H54 (cell line): ENCODE data around the gene ALKBH3.

Experiments
- DNase-seq: peaks from one replicate; pipeline ENCODE4 v3.0.0; 2011; ENCODE audit warnings: low spot score, mixed read lengths; ENCODE audit not compliant: insufficient read length
- FAIRE-seq: peaks from 3 replicates; lab custom pipeline; 2011; peaks lifted over from hg19 to GRCh38; lab: Jason Lieb, UNC
- POLR2A ChIP-seq: IDR thresholded peaks from 2 replicates; pipeline ENCODE4 v1.6.1; 2011; ENCODE audit warnings: low read depth, mild to moderate bottlenecking, low read length

The ALKBH3 gene

DNA sequence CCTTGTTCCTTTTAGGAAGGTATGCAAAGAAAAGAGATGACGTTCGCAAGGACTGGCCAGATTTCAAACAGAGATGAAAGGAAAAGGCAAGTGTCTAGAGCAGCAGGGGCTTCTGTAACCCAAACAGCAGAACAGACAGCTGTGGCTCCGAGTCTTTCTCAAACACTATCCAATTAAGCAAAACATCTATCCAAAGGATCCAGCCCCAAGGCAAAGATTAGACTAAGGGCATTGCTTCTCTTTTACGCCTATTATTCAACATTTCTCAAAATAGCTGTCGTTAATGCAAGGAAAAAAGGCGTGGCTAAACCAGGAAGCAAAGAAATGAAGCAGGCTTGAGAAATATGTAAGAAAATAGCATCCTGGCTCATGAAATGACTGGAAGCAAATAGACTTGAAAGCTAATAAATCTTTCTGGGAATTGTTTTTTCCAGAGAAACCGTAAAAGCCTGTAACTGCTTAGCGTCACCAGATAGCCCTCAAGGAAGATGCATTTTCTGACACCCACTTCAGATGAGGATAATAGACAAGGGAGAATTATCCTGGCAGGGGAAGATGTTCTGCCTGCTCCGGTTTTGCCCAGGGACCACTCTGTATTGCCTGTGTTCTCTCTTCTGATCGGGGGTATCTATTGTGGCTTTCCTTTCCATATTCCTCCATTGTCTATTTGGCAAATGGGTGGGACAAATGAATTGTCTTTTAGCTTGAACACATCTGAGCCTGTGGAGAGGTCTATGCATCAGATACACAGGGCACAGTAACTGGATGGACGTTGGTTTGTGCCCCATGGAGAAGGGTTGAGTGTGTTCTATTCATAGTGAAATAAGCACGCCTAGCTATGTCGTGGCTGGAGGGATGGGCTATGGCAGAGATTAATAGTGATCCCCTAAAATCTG is 82.0 kb downstream of the ALKBH3 start:
- no peak for FAIRE-seq
- no peak for DNase-seq
- TF ChIP-seq POLR2A, result no peak

DNA sequence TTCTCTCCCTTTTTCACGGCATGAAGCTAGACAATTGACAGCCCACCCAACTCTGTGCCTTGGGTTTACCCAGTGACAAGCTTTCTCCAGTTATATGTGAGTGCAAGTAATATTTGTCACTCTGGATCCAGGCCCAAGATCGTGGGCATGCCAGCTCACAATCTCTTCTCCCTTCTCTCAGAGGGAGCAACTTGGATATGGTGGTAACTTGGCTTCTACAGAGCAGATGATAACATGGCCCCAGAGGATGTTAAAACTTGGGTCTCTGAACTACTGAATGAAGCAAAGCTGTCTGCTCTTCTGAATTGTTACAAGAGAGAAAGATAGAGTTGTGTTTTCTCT is 82.6 kb downstream of the ALKBH3 start:
- no peak for FAIRE-seq
- no peak for TF ChIP-seq POLR2A

DNA sequence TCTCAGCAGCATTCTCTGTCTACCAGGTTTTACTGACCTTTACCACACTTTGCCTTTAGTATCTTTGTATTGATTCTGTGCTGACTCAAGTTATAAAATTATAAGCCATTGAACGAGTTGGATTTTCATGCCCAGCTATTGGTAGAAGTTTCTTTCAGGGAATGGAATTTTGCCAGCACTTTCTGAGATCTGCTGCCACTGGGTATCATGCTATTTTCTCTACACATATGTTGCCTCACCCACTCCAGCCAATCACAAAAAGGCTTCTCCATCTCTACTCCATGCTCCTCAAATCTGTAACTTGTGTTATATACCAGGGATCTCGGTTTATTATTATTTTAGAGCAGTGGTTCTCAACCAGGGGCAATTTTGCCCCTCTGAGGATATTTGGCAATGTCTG is 87.0 kb downstream of the ALKBH3 start:
- DNase-seq, result no peak
- FAIRE-seq, result no peak
- TF ChIP-seq POLR2A, result no peak

More for the DNA sequence above, 82.6 kb downstream of the ALKBH3 start:
- no peak for DNase-seq

GRCh38 chr11:43968719-43969118 is 88.1 kb downstream of the ALKBH3 start:
- DNase-seq (no peak), FAIRE-seq (no peak)
- TF ChIP-seq POLR2A, result no peak

DNA sequence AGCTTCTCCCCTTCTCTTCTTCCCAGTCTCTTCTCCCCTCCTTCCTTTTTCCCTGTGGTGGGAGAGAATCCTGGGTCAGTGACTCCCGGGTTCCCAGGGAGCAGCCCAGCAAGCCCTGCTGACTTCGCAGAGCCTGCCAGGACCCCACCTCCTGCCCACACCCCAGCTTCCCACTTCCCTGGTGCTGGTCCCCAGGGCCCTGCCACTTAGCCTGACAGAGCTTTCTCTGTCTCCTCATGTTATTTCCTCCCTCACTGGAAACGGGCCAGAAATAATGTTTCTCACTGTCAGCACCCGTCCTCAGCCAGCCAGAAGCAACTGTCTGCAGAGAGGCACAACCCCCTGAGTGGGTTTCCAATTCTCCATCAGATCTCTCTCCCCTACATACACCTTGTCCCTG is 88.9 kb downstream of the ALKBH3 start:
- no peak for DNase-seq

More for the DNA sequence above, 88.9 kb downstream of the ALKBH3 start:
- no peak for FAIRE-seq
- no peak for TF ChIP-seq POLR2A
